ENCODE results near the gene HSD17B11. TPM values are rescaled to one million over a fixed set of nuclear protein-coding genes. Genes with fewer than 3 reads are reported as not detected.
A peak's percentile ranks its signal among the peaks of the same experiment; 100 is the strongest.

The HSD17B11 gene, protein sequence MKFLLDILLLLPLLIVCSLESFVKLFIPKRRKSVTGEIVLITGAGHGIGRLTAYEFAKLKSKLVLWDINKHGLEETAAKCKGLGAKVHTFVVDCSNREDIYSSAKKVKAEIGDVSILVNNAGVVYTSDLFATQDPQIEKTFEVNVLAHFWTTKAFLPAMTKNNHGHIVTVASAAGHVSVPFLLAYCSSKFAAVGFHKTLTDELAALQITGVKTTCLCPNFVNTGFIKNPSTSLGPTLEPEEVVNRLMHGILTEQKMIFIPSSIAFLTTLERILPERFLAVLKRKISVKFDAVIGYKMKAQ
- 27.2 TPM for total RNA-seq (ENCODE audit: unreplicated experiment)
- long read RNA-seq, transcript HSD17B11-201 (7 exons, 1,885 nt), result major isoform, 31 of 31 reads
- long read RNA-seq, partial matches to known transcripts, result 0 of 31 reads
- long read RNA-seq, other reads (novel, unspliced or antisense), result 0 of 31 reads

DNA sequence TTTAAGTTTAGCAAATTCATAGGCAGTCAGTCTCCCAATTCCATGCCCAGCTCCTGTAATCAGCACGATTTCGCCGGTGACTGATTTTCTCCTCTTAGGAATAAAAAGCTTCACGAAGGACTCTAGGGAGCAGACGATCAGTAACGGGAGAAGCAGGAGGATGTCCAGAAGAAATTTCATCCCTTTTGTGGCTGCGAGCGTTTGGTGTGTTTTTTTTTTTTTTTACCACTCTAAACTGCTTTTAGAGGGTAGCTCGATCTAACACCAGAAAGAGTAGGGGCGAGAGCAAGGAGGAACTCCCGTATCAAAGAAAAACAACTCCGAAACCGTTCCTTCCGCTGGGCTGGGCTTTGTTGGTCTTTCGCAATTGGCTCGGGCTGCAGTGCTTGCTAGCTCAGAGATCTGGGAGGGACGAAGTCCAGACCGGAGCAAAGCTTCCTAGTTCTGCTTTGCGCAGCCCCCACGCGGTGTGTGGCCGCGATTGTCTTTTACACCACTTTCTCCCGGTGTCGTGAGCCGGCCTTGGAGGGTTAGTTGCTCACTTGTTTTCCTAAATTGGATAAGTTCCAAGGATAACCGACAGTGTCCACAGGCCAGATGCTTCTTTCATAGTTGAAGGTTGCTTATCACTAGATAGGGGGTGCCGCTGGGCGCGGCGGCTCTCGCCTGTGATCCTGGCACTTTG lies at the start of gene HSD17B11:
Gene HSD17B11 (minus strand): TSS at position 298 of the 685 bp plus-strand sequence. CDS start 118 bp downstream, at position 180.
- Mint-ChIP-seq H3K4me1 (ENCODE audit: unreplicated experiment) (peaks cover 19% of the 10 kb centered on the region), H3K27me3 (ENCODE audit: unreplicated experiment) (peaks cover 7% of the 10 kb centered on the region), H3K36me3 (ENCODE audit: low read depth, unreplicated experiment) (no peaks in the 10 kb centered on the region), H3K27ac (ENCODE audit: unreplicated experiment) (peak within 1 kb of the TSS; percentile 95), H3K9me3 (ENCODE audit: unreplicated experiment) (no peaks in the 10 kb centered on the region), H3K4me3 (ENCODE audit: unreplicated experiment) (peak within 1 kb of the TSS; percentile 95)
- TF ChIP-seq, protein P1, sequence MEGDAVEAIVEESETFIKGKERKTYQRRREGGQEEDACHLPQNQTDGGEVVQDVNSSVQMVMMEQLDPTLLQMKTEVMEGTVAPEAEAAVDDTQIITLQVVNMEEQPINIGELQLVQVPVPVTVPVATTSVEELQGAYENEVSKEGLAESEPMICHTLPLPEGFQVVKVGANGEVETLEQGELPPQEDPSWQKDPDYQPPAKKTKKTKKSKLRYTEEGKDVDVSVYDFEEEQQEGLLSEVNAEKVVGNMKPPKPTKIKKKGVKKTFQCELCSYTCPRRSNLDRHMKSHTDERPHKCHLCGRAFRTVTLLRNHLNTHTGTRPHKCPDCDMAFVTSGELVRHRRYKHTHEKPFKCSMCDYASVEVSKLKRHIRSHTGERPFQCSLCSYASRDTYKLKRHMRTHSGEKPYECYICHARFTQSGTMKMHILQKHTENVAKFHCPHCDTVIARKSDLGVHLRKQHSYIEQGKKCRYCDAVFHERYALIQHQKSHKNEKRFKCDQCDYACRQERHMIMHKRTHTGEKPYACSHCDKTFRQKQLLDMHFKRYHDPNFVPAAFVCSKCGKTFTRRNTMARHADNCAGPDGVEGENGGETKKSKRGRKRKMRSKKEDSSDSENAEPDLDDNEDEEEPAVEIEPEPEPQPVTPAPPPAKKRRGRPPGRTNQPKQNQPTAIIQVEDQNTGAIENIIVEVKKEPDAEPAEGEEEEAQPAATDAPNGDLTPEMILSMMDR (IDR thresholded peaks at IDR 0.05; ENCODE audit: unreplicated experiment), result no peak
- peak; percentile 80 for DNase-seq (ENCODE audit: low spot score)

DNA sequence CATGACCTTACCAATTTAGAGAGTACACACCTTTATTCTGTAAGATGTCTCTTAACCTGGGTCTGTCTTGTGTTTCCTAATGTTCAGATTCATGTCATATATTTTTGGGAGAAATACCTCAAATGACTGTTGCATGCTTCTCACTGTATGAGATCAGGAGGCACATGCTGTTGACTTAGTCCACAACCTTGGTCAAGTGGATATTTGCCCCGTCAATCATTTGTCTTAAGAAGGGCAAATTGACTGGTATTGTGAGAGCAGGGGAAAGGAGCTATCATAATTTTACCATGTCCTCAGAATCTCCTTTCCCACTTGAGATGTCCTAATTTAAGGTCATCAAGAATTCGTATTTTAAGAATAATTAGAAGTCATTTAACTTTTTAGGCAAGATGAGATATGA lies 42.4 kb upstream of the HSD17B11 start:
- TF ChIP-seq, protein P1 (IDR thresholded peaks at IDR 0.05; ENCODE audit: unreplicated experiment), result no peak
- no peak overlapping the region for H3K4me3 Mint-ChIP-seq (ENCODE audit: unreplicated experiment)
- no peak for DNase-seq (ENCODE audit: low spot score)
- no peak overlapping the region for H3K27ac Mint-ChIP-seq (ENCODE audit: unreplicated experiment)
- no peaks in the 10 kb centered on the region for H3K27me3 Mint-ChIP-seq (ENCODE audit: unreplicated experiment)
- no peaks in the 10 kb centered on the region for H3K9me3 Mint-ChIP-seq (ENCODE audit: unreplicated experiment)
- peaks cover 4% of the 10 kb centered on the region for H3K36me3 Mint-ChIP-seq (ENCODE audit: low read depth, unreplicated experiment)
- H3K4me1 Mint-ChIP-seq (ENCODE audit: unreplicated experiment), result no peaks in the 10 kb centered on the region

DNA sequence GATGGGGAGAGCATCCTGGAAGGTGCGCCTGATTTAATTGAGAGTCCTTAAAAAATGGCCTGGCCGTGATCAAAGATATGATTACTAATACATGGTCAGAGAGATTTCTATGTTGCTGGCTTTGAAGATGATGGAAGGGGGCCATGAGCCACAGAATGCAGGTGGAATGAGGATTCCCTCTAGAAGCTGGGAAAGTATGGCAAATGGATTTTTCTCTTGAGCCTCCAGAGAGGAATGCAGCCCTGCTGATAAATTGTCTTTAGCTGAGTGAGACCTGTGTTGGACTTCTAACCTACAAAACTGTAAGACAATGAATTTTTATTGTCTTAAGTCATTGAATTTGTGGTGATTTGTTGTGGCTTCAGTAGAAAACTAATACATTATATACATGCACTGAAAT lies 39.0 kb upstream of the HSD17B11 start:
- peak overlapping the region; percentile 6 for H3K27ac Mint-ChIP-seq (ENCODE audit: unreplicated experiment)
- no peak for DNase-seq (ENCODE audit: low spot score)
- no peaks in the 10 kb centered on the region for H3K4me1 Mint-ChIP-seq (ENCODE audit: unreplicated experiment)
- no peaks in the 10 kb centered on the region for H3K9me3 Mint-ChIP-seq (ENCODE audit: unreplicated experiment)
- no peak overlapping the region for H3K4me3 Mint-ChIP-seq (ENCODE audit: unreplicated experiment)
- H3K27me3 Mint-ChIP-seq (ENCODE audit: unreplicated experiment), result no peaks in the 10 kb centered on the region
- TF ChIP-seq, protein P1 (IDR thresholded peaks at IDR 0.05; ENCODE audit: unreplicated experiment), result no peak
- no peaks in the 10 kb centered on the region for H3K36me3 Mint-ChIP-seq (ENCODE audit: low read depth, unreplicated experiment)

DNA sequence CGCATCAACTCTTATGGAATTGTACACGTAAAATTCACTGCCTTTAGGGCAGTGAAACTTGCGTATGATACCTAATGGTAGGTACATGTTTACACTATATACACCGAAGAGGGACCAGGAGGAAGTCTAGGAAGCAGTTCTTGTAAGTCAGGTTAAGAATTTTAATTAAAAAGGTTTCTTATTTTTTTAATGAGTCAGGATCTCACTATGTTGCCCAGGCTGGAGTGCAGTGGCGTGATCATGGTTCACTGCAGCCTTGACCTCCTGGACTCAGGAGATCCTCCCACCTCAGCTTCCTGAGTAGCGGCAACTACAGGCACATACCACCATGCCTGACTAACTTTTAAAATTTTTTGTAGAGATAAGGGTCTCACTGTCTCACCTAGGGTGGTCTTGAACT lies 38.0 kb upstream of the HSD17B11 start:
- no peaks in the 10 kb centered on the region for H3K9me3 Mint-ChIP-seq (ENCODE audit: unreplicated experiment)
- H3K27ac Mint-ChIP-seq (ENCODE audit: unreplicated experiment), result no peak overlapping the region
- no peak overlapping the region for H3K4me3 Mint-ChIP-seq (ENCODE audit: unreplicated experiment)
- TF ChIP-seq, protein P1 (IDR thresholded peaks at IDR 0.05; ENCODE audit: unreplicated experiment), result no peak
- no peaks in the 10 kb centered on the region for H3K27me3 Mint-ChIP-seq (ENCODE audit: unreplicated experiment)
- H3K4me1 Mint-ChIP-seq (ENCODE audit: unreplicated experiment), result peaks cover under 1% of the 10 kb centered on the region
- no peak for DNase-seq (ENCODE audit: low spot score)
- H3K36me3 Mint-ChIP-seq (ENCODE audit: low read depth, unreplicated experiment), result no peaks in the 10 kb centered on the region

DNA sequence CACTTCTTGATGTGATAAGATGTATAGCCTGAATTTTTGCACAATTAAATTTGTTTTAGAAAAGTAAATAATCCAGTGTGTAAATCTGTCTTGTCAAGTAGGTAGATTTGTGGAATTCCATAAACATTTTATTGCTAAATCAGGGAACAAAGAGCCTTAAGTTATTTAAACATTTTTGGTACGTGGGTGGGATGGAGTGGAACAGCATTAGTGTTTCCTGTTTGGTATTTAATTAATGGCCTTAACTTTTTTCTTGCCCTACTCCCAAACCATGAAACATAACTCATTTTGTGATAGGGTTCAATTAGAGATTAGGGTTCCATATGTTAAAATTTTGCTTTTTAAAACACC lies 36.5 kb upstream of the HSD17B11 start:
- no peak overlapping the region for H3K27ac Mint-ChIP-seq (ENCODE audit: unreplicated experiment)
- no peak for DNase-seq (ENCODE audit: low spot score)
- TF ChIP-seq, protein P1 (IDR thresholded peaks at IDR 0.05; ENCODE audit: unreplicated experiment), result no peak
- H3K9me3 Mint-ChIP-seq (ENCODE audit: unreplicated experiment), result no peaks in the 10 kb centered on the region
- H3K27me3 Mint-ChIP-seq (ENCODE audit: unreplicated experiment), result peaks cover 4% of the 10 kb centered on the region
- no peak overlapping the region for H3K4me3 Mint-ChIP-seq (ENCODE audit: unreplicated experiment)
- H3K4me1 Mint-ChIP-seq (ENCODE audit: unreplicated experiment), result peaks cover 11% of the 10 kb centered on the region
- H3K36me3 Mint-ChIP-seq (ENCODE audit: low read depth, unreplicated experiment), result no peaks in the 10 kb centered on the region
